Fibroblast of the aortic adventitia (primary cell): Measurements from ENCODE around the gene HS3ST5. TPM values are rescaled to one million over a fixed set of nuclear protein-coding genes. Genes with fewer than 3 reads are reported as not detected.
"Not testable (repeated sequence)": the region's sequence is repeated elsewhere in the genome, so short reads cannot be mapped to it uniquely, and the experiment has no call there.

Experiments
- DNase-seq: peaks from one replicate; pipeline ENCODE4 v3.0.0-alpha.2; 2010; ENCODE audit warnings: low read depth
- H3K4me3 ChIP-seq: 2 replicates; pipeline ENCODE4 v1.5.1; 2011; ENCODE audit warnings: low read depth, mild to moderate bottlenecking, control low read depth, low read length, moderate library complexity
- total RNA-seq: library from RNA; depleted of rRNA; stranded (reverse); fragments of >200 nt; gene quantifications from 2 replicates; pipeline ENCODE4 v1.2.3, GENCODE V29; 2012; ENCODE audit warnings: low replicate concordance
- TF ChIP-seq, protein P1 (sequence below): IDR thresholded peaks from 2 replicates; pipeline ENCODE4 v1.5.1; 2011; ENCODE audit warnings: mild to moderate bottlenecking, low read length, control low read depth, inconsistent platforms; ENCODE audit not compliant: insufficient read depth

HS3ST5 gene
- total RNA-seq, 1 donor, result 0.09 TPM

DNA sequence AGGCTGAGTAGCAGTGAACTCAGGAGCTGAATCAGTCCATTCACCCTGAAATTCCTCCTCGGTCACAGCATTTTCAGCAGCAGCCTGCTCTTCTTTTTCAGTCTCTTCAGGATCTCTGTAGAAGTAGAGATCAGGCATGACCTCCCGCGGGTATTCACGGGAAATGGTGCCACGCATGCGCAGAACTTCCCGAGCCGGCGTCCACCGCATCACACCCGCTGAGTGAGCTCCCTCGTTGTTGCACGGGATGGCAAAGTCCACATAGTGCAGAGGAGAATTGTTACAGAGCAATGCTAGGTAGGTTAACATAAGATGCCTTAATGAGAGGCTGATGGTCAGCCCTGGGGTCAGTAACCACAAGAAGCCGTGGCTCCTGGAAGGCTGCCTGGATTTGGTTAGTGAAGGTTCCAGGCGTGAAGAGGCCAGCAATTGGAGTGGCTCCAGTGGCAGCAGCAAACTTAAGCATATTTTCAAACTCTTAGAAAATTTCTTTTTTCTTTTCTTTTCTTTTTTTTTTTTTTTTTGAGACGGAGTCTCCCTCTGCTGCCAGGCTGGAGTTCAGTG is 258.4 kb downstream of the HS3ST5 start:
- no peak for DNase-seq
- no peak overlapping the region for H3K4me3 ChIP-seq
- TF ChIP-seq, protein P1, sequence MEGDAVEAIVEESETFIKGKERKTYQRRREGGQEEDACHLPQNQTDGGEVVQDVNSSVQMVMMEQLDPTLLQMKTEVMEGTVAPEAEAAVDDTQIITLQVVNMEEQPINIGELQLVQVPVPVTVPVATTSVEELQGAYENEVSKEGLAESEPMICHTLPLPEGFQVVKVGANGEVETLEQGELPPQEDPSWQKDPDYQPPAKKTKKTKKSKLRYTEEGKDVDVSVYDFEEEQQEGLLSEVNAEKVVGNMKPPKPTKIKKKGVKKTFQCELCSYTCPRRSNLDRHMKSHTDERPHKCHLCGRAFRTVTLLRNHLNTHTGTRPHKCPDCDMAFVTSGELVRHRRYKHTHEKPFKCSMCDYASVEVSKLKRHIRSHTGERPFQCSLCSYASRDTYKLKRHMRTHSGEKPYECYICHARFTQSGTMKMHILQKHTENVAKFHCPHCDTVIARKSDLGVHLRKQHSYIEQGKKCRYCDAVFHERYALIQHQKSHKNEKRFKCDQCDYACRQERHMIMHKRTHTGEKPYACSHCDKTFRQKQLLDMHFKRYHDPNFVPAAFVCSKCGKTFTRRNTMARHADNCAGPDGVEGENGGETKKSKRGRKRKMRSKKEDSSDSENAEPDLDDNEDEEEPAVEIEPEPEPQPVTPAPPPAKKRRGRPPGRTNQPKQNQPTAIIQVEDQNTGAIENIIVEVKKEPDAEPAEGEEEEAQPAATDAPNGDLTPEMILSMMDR, result no peak

DNA sequence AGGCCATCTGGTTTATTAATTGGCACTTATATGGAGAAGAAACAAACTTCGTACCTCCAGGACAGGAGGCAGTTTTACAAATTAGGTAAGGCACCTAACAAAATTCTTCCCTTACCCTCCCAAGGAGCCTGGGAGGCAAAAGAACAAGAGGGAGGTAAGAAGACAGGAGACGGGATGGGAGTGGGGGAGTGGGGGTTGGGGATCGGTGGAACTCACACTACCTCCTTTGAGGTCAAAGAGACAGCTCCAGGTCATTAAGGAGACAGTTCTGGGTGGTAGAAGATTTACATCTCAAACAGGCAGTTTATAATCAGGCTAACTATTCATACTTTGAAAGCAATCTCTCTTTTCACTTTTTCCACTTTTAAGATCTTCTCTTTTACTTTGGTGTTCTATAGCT is 259.6 kb downstream of the HS3ST5 start:
- no peak overlapping the region for H3K4me3 ChIP-seq
- no peak for DNase-seq
- TF ChIP-seq, protein P1, result no peak

DNA sequence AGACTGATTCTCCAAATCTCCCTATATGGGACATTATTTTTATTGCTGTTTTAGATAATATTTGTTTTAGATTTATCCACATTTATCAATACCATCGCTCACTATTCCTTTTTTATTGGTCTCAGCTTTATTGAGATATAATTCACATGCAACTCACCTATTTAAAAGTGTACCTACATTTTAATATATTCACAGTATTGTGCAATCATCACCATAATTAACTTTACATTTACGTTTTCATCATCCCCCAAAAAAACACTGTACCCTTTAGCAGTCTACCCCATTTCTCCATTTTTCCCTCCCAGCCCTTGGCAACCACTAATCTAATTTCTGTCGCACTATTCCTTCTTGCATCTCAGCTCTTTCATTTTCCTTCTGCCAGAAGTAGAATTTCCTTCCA is 261.1 kb downstream of the HS3ST5 start:
- DNase-seq, result no peak
- TF ChIP-seq, protein P1, result no peak

DNA sequence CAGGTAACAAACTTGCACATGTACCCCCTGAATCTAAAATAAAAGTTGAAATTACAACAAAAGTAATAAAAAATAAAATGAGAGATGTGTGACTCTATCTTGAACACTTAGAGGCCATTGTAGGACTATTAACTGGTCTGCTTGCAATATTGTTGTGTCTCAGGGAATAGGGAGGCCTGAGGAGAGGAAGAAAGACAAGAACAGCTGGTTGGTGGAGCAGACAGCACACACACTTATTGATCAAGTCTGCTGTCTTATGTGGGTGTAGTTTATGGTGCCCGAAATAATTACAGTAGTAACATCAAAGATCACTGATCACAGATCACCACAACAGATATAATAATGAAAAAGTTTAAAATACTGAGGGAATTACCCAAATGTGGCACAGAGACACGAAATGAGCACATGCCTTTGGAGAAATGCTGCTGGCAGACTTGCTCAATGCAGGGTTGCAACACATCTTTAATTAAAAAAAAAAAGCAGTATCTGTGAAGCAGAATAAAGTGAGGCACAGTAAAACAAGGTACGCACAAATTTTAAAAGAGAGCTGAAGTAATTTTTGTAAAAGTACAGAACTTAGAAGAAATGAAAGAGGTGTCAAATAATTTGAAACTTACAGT is 261.8 kb downstream of the HS3ST5 start:
- TF ChIP-seq, protein P1, result no peak
- no peak for DNase-seq
- no peak overlapping the region for H3K4me3 ChIP-seq

More for the DNA sequence above, 261.1 kb downstream of the HS3ST5 start:
- H3K4me3 ChIP-seq, result no peak overlapping the region

DNA sequence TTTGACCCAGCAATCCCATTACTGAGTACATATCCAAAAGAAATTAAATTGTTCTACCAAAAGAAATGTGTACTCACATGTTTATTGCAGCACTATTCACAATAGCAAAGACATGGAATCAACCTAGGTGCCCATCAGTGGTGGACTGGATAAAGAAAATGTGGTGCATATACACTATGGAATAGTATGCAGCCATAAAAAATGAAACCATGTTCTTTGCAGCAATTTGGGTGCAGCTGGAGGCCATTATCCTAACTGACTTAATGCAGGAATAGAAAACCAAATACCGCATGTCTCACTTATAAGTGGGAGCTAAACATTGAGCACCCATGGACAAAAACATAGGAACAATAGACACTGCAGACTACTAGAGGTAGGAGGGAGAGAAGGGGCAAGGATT is 262.4 kb downstream of the HS3ST5 start:
- H3K4me3 ChIP-seq, DNase-seq: not testable (repeated sequence)

DNA sequence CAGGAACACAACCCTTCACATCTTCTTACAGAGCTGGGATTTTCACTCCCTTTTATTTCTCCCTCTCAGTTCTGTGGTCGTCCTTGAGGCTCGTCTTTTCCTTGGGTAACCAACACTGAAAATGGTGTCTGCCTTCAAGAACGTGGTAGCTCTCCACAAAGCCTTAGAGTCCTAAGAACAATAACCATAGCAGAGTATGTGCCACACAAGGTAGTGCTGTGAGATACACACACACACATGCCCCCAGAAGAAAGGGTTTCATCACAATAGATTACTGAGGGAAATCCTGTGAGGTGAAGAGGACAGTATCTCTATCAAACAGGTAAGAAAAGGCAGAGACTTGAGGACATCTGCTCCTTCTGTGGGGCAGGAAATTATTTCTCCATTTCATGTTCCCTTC is 267.0 kb downstream of the HS3ST5 start:
- no peak for DNase-seq
- TF ChIP-seq, protein P1, result no peak

DNA sequence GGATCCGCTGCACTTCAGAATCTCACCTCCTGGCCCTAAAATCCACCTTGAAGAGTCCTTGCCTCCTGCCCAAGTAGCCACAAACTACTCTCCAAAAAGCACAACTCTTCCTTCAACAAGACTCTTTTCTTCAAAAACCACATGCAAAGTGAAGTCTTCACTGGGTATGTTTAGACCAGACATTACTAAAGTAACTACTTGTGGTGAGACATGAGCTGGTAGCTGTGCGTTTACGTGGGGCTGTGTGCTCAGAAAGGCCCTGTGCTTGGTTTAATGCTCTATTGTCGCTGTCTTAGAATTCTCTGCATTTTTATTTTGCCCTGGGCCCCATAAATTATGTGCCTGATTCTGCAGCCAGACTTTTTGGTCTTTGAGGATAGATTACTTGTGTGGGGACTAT is 267.5 kb downstream of the HS3ST5 start:
- DNase-seq, result no peak
- TF ChIP-seq, protein P1, result no peak
- H3K4me3 ChIP-seq, result no peak overlapping the region

More for the DNA sequence above, 267.0 kb downstream of the HS3ST5 start:
- no peak overlapping the region for H3K4me3 ChIP-seq
